ENCODE results near the gene FOXP4.

FOXP4 gene

DNA sequence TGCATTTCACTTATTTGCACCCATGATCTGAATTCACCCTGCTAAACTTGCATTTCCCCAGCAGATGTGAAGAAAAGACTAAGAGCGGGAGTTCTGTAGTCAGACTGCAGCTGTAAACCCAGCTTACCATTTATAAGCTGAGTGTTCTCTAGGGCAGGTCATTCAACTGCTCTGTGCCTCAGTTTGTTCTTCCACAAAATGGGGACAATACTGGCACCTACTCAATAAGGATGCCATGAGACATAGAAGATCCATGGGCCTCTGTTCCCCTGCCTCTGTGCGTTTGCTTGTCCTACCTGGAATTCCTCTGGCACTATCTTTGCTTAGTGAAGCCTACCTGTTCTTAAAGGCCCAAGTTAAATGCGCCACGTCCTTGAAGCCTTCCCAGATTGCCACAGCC, 79.8 kb downstream of the FOXP4 start:
- DNase-seq (ENCODE audit: low read depth) = no peak

DNA sequence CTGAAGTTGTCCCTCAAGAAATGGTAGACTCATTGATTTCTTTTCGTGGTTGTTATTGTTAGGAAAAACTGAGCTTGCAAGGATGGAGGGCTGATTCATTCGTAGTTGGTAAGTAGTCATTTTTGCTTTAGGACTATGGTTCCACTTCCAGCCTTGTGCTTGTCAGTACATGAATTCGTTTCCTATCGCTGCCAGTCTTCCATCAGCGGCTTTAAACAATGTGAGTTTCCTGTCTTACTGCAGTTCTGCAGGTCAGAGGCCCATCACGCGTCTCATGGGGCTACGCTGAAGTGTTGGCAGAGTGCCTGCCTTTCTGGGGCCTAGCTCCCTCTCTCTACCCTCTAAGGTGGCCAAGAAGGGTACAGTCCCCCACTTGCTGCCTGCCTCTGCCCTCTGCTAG, 80.7 kb downstream of the FOXP4 start:
- DNase-seq (ENCODE audit: low read depth) = no peak

DNA sequence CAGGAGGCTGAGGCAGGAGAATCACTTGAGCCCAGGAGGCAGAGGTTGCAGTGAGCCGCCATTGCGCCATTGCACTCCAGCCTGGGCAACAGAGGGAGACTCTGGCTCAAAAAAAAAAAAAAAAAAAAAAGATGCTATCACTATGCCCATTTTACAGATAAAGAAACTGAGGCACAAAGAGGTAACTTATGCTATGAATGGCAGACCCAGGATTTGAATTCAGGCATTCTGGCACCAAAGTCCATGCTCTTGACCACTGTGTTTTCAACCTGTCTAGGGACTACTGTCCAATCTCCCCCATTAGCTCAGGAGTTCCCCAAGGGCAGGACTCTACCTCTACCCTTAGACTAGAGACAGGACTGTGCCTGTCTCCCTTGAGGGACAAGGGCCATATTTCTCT, 82.9 kb downstream of the FOXP4 start:
- no peak for DNase-seq (ENCODE audit: low read depth)

DNA sequence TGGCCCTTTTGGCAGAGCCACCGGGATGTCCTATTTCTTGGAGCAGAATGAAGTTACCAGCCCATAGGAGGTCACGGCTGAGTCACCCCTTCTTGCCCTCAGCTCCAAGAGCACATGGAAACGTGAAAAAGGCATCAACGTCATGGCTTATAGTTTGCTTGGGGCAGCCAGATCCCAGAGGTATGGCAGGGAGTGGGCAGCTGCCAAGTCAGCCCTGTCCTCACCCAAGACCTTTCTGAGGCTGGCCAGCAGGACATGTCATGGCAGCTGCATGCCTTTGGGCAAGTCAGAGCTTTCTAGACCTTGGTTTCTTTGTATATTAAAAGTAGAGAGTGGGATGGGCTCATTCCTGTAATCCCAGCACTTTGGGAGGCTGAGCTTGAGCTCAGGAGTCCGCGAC, 83.9 kb downstream of the FOXP4 start:
- DNase-seq (ENCODE audit: low read depth) = no peak

DNA sequence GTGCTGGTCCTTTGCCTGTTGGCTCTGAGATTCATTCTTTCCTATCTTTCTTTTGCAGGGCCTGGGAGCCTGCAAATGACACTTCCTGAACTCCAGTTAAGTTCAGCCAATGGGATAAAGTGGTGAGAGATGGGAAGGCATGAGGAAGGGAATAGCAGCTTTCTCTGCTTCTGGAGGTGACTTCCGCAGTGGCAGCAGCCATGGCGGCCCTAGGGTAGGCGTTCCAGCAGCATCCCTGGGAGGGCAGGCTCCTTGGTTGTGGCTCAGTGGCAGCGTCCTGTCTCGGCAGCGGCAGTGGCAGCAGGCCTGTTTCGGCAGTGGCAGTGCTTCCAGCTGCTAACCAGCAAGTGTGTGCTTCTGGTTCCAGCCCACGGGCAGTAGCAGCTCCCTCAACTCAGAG, 84.8 kb downstream of the FOXP4 start:
- DNase-seq (ENCODE audit: low read depth) = no peak

DNA sequence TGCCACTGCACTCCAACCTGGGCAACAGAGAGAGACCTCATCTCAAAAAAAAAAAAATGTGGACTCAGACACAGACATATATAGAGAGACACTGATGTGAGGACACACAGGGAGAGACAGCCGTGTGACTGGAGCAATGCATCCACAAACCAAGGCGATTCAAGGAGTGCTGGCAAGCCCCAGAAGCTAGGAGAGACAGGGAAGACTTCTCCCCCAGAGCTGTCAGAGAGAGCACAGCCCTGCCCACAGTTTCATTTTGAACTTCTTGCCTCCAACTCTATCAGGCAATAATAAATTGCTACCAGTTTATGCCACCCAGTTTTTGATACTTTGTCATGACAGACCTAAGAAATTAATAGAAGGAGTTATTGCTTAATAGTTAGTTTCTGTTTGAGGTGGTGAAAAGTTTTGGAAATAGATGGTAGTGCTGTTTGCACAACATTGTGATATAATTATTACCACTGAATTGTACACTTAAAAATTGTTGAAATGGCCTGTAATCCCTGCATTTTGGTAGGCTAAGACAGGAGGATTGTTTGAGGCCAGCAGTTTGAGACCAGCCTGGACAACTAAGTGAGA, 87.0 kb downstream of the FOXP4 start:
- no peak for DNase-seq (ENCODE audit: low read depth)

DNA sequence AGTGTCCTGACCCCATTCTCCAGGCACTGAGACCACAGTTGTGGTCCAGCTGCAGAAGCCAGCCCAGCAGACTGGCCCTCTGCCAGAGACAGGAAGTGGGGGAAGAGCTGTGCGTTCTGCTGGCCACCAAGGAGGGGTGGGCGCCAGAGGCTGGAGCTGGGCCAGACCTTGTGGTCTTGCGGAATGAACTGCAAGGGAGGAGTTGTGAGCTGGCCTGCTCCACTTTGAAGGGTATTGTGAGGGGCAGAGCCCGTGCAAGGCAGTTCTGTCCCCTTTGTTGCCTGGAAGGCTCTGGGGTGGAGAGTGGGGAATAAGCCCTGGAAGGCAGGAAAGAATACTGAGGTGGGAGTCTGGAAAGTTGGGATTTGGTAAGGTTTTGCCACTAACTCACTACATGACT, 88.5 kb downstream of the FOXP4 start:
- DNase-seq (ENCODE audit: low read depth) = no peak

DNA sequence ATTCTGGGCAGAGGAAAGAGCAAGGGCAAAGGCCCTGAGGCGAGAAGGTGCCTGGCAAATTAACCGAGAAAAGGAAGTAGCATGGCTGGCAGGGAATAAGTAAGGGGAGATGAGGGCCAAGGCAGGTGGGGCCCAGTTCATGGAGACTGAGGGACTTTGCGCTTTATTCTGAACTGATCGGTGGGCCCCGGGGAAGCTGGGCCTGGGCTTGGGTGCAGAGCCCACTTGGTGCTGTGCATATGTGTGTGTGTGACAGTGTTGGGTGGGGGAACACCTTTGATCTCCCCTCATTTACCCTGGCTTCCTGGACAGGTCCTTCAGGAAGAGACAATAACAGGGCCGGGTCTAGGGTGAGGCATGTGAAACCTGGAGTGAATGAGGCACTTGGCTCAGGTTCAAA, 89.2 kb downstream of the FOXP4 start:
- DNase-seq (ENCODE audit: low read depth) = no peak

DNA sequence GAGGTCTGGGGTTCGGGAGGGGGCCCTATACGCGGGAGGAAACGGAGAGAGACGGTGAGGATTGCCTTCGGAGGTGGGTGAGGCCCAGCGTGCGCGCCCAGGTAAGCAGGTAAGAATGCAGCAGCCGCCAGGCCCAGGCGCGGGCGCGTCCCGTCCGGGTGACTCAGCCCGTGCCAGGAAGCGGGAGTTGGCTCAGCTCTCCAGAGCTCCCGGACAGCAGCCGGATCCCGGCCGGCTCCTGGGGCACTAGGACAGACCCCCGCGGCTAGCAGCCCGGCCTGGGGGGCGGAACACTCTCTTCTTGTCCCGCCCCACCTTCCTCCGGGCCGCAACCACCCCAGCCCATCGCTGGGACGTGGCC, 90.6 kb downstream of the FOXP4 start:
- no peak for DNase-seq (ENCODE audit: low read depth)

DNA sequence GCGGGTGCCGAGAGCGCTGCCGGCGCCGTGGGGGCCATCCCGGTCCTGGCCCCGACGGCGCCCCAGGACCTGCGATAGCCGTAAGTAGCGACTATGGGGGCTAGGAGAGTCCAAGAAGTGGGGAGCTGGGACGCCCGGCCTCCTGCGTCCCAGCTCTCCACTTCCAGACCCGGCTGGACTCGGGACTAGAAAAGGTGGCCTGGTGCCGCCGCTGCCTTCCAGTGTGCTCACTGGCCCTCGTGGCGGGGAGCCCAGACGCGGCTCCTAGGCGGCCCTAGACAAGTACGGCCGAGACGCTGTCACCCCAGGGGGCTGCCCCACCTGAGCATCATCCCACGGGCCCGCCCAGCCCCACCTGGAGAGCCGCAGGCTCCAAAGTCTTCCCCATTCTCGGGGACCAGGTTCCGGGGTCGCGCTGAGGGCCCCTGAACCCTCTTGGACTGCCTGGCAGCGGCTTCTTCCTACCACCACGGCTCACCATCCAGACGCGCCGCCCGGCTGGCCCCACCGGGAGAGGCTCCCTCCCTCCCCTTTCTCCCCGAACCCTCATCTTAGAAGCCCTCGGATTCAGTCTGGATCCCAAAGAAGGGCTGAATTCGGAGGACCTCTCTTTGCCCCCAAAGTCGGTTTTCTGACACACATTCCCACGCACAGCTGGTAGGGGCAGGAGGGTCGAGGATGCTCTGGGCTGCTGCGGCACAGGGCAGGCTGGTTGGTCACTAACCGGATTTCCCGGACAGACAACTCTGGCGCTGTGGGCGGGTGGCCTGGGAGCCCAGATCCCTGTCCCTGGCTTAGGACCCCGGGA, 91.2 kb downstream of the FOXP4 start:
- no peak for DNase-seq (ENCODE audit: low read depth)

DNA sequence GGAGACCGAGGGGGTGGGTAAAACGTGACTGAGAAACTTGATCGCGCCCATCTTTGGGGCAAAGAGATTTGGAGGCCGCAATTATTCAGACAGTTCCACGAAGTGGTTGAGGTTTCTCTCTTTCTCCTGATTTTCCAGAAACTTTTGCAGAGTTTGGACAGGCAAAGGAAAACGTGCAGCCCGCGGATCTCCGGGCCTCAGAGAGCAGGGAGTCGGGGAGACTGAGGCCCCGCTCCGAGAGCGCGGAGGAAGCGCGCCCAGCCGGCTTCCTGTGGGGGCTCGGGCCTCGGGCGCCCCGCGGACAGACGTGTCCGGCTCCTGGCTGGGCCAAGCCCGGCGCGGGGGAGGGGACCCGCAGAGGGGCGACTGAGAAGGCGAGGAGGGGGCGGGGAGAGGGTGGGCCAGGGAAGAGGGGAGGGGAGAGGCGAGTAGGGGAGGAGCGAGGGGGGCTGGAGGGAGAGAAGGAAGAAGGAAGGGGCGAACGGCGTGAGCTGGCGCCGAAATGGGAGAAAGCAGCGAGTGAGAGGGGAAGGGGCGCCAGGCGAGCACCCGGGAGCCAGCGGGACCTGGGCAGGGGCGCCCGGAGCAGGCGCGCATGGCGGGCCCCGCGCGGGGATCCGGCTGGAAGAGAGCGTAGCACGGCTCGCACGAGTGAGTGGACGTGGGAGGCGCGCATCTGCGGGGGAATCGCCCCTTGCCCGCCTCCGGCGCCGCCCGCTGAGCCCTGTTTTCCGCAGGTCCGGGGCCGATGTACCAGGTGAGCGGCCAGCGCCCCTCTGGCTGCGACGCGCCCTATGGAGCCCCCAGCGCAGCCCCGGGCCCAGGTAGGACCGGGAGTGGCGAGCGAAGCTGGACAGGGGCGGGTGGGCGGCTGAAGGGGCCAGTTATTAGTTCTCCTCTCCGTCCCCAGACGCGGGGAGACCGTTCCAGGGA, 92.1 kb downstream of the FOXP4 start, which contains the start of gene MDFI:
TSS of gene MDFI (plus strand) at position 467 of the 933 bp plus-strand sequence. CDS start at position 749, 282 bp downstream.
- no peak for DNase-seq (ENCODE audit: low read depth)

DNA sequence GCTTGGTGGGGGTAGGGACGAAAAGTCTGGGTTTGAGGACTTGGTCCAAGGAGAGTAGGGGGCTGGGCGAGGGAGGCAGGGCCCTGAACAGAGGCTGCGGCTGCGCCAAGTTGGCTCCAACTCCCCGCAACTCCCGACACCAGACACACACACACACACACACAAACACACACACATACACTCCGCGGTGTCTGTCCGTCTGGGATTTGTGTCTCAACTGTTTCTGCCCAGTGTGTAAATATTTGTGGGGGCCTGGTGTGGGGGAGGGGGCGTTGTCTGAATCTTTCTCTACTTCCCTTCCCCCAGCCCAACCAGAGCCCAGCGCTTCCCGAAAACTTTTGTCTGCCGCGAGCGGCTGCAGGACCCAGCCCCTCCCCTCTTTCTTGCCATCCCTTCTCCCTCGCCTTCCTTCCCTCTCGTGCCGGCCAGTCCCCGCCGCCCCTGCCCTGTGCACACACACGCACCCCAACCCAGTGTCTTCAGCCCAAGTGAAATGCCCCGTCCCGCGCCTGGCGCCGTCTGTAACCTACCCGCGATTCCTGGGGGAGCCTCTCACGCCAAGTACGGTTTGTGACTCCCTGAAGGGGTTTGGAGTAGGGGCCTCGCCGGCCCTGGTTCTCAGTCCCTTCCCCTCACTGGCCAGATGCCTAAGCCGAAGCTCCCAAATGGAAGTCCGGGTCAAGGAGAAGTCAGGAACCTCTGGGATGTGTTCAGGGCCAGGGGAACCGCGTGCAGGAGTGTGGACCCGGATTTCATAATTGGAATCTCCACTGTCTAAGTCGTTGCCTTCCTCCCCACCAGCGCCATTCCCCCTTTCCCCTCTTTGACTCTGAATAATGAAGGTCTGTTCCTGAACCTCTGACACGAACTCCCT, 93.0 kb downstream of the FOXP4 start:
- no peak for DNase-seq (ENCODE audit: low read depth)

DNA sequence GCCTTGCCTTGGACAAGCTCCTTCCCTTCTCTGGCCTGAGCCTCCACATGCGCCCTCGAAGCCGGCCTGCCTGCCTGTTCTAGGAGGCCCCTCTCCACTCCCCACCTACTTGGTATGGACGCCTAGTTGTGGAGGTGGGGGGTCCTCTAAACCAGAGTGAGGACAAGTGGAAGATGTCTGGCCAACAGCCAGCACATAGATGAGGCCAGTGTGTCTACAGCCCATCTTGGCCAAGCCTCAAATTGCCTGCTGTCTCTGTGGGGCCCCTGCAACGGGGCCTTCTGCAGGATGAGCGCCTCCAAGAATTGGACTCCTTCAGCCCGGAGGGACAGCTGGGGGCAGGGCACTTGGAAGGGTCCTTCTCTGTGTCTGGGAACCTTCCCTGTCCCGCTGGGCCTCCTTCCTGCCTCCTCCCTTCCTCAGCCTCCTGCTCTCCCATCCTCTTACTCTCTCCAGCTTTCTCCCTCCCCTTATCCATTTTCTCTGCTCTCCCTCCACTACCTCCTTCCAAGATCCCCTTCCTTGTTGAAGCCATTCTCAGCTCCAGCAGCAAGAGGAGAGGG, 93.7 kb downstream of the FOXP4 start:
- DNase-seq (ENCODE audit: low read depth) = no peak

DNA sequence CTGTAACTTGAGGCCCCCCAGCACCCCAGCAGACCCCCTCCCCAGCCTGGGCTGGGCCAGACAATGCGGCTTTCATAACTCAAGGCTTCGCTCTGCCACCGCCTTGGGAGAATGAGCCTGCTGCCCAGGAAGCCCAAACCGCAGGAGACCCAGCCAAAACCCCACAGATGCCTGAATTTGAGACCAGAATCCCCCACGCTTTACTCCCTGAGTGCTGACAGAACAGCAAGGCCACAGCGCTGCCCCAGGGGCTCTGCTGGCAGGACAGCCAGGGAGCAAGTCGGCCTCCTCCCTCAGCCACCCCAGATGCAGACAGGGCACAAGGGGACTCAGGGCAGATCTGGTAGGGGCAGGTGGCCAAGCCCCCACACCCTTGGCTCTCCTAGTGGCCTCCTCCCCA, 94.2 kb downstream of the FOXP4 start:
- DNase-seq (ENCODE audit: low read depth) = no peak

DNA sequence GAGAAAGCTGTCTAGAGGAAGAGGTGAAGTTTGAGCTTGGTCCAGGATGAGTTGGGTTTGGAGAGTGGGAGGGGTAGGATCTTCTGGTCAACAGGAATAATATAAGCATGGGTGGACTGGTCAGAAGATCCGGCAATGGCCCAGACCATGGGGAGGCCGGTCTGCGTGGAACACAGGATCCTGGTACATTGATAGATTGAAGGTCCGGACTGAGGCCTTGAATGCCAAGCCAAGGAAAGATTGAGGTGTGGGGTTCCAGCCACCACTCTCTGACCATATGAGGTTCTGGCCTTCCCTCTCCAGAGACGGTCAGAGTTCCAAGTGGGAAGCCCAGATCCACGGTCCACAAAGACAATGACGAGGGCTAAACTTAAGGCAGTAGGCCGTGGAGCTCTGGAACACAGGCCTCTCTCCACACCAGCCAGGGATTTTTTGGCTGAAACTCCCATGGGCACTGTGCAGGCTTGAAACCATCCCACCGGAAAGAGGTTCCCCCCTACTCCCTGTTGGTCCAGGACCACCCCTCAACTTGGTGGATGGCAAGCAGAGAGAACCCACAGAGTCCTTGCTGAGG, 95.3 kb downstream of the FOXP4 start:
- DNase-seq (ENCODE audit: low read depth) = no peak

DNA sequence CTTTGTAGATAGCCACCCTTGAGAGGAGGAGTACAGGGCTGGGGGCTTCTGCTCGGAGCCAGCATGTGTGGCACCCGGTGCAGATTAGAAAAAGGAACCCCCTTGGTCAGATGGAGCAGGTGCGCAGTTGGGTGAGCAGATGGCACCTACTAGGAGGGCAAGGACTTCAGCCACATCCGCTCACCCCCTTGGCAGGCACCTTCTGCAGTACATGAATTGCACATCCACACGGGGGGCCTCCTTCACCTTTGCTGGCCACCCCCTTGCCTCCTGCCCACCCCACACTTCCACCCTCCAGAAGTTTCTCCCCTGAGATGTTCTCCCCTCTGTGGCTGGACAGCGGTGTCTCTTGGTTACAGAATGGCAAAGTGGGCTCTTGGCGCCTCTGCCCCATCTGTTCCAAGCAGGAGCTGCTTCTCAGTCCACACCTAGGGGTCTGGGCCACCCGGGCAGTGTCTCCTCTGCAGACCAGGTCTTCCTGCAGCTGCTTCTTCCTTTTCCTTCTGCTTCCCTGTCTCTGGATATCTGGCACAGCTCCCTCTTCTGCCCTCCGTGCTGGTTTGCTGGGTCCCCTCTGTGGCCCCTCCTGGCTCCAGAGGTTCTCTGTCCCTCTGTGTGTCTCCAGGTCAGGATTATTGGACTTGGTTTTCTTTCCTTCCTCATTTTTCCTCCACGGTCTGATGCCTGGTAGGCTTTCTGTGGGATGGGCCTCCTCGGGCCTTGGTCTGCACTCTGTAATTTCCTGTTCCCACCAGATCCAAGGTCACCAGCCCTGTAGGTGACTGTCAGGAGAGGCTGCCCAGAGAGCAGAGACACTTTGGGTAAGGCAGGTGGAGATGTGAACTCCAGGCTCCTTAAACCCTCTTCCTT, 96.1 kb downstream of the FOXP4 start:
- no peak for DNase-seq (ENCODE audit: low read depth)

DNA sequence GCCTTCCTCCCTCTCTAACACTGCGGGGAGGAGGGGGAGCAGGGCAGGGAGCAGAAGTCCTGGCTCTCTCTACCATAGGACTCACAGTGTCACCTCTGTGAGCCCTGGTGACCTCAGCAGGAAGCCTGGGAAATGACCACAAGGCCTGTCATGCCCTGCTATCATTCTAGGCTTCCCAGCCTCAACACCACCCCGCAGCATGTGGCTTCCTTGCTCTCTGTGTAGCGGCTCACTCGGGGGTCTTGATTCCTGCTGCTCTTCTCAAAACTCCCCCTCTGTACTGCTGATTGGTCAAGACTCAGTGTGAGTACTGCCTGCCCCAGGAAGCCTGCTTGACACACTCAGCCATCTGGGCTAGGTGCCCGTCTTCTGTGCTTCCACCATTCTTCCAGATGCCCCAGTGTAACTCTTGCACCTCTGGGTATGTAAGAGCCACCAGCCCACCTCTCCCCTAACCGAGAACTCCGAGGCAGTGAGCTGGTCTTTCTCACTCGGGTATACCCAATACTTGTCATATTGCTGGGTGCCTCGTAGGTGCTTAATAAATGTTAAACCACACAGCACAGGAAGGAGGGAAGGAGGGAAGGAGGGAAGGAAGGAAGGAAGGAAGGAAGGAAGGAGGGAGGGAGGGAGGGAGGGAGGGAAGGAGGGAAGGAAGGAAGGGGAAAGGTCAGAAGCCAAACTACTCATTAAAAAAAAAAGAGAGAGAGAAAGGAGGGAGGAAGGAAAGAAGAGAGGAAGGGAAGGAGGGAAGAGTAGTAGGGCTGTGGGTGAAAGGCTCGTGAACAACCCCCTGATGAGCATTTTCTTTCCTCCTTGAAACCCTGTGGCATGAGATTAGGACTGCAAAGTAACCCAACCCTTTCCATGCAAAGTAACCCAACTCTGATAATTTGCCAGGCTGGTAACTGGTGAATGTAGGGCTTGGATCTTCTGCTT, 97.0 kb downstream of the FOXP4 start:
- DNase-seq (ENCODE audit: low read depth) = no peak

DNA sequence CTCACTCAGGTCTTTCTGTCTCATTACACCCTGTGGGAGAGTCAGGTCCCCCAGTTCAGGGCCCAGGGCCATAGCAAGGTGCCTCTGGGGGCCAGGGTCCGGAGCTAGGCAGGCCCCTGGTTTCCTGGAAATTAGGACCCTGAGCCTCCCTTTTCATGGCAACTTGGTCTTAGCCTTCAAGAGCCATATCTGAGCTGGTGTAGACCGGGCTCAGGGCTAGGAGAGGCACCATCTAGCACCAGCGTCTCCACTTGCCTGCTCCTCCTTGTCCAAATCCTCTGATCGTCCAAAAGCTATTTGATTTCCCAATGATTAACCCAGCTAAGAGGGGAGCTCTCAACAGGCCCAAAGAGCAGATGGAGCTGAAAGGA, 97.7 kb downstream of the FOXP4 start:
- no peak for DNase-seq (ENCODE audit: low read depth)

DNA sequence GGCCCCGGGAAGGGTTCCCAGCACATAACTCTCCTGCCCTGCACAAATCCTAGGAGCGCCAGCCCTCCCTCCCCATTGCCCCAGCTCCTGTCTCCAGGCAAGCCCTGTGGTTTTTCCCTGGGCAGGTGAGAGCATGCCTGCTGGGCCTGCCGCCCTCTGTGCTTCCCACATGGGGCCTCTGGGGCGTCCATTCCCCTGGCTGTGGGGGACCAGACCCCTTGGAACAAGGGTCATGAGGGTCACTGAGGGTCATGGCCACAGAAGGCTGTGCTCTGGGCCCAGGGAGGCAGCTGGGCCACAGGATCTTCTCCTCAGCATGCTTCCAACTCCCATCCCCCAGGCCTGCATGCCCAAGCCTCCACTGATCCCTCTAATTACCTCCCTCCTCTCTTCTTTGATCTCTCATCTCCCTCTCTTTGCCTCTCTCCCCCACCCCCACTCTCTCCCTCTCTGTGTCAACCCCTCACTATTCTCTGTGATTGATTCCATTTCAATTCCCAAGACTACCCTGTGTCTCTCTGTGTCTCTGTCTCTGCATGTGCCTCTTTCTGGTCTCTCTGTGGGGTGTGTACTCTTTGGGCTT, 98.2 kb downstream of the FOXP4 start:
- DNase-seq (ENCODE audit: low read depth) = no peak
